WERI-Rb-1 (cell line): Measurements from ENCODE around the gene KRT86.

Experiments used
- DNase-seq: peaks from one replicate; pipeline ENCODE4 v3.0.0-alpha.2; 2020
- H3K27ac ChIP-seq: fragments of 250-450 bp; sonication (Bioruptor Pico); 2 replicates; pipeline ENCODE4 v1.5.1; 2020; ENCODE audit warnings: mild to moderate bottlenecking, moderate library complexity
- H3K27me3 ChIP-seq: fragments of 250-450 bp; sonication (Bioruptor Pico); 2 replicates; pipeline ENCODE4 v1.5.1; 2021; ENCODE audit warnings: mild to moderate bottlenecking, low read depth, moderate library complexity; ENCODE audit not compliant: insufficient read depth, severe bottlenecking
- H3K36me3 ChIP-seq: fragments of 250-450 bp; sonication (Bioruptor Pico); 2 replicates; pipeline ENCODE4 v1.5.1; 2020; ENCODE audit warnings: mild to moderate bottlenecking, moderate library complexity
- H3K4me3 ChIP-seq: 2 replicates; pipeline ENCODE4 v1.5.1; 2011; ENCODE audit warnings: low read depth, mild to moderate bottlenecking, control low read depth, low read length
- H3K9me3 ChIP-seq: fragments of 250-450 bp; sonication (Bioruptor Pico); 2 replicates; pipeline ENCODE4 v1.5.1; 2021; ENCODE audit warnings: mild to moderate bottlenecking, moderate library complexity; ENCODE audit not compliant: severe bottlenecking
- CTCF ChIP-seq: IDR thresholded peaks from 2 replicates; pipeline ENCODE4 v1.5.1; 2011; ENCODE audit warnings: low read depth, mild to moderate bottlenecking, control low read depth, inconsistent platforms, low read length

The KRT86 gene

GRCh38 chr12:52274521-52275120 lies at the start of gene KRT86:
Gene KRT86, plus strand, starts transcription at chr12:52274645. Its CDS starts 27,272 bp downstream, at chr12:52301917.
- DNase-seq, result no peak
- Histone ChIP-seq H3K4me3 (no peak within 1 kb of the TSS), H3K36me3 (no peaks in the 10 kb centered on the region), H3K9me3 (no peaks in the 10 kb centered on the region), H3K27me3 (peaks cover 46% of the 10 kb centered on the region), H3K27ac (no peak within 1 kb of the TSS)
- TF ChIP-seq CTCF, result no peak

GRCh38 chr12:52225752-52226151 lies 48.7 kb upstream of the KRT86 start:
- Histone ChIP-seq H3K4me3 (no peak overlapping the region), H3K27ac (no peak overlapping the region), H3K36me3 (no peaks in the 10 kb centered on the region), H3K27me3 (no peaks in the 10 kb centered on the region), H3K9me3 (no peaks in the 10 kb centered on the region)
- no peak for TF ChIP-seq CTCF
- DNase-seq, result no peak

GRCh38 chr12:52226446-52226845 lies 48.0 kb upstream of the KRT86 start:
- no peak for DNase-seq
- Histone ChIP-seq H3K9me3 (no peaks in the 10 kb centered on the region), H3K27ac (no peak overlapping the region), H3K4me3 (no peak overlapping the region), H3K36me3 (no peaks in the 10 kb centered on the region), H3K27me3 (no peaks in the 10 kb centered on the region)
- no peak for TF ChIP-seq CTCF

GRCh38 chr12:52227606-52228166 lies 46.8 kb upstream of the KRT86 start:
- no peak overlapping the region for H3K4me3 ChIP-seq
- H3K36me3 ChIP-seq, result no peaks in the 10 kb centered on the region
- TF ChIP-seq CTCF, result no peak
- no peaks in the 10 kb centered on the region for H3K27me3 ChIP-seq
- H3K27ac ChIP-seq, result no peak overlapping the region
- no peaks in the 10 kb centered on the region for H3K9me3 ChIP-seq
- no peak for DNase-seq

GRCh38 chr12:52228366-52228765 lies 46.1 kb upstream of the KRT86 start:
- Histone ChIP-seq H3K36me3 (no peaks in the 10 kb centered on the region), H3K9me3 (no peaks in the 10 kb centered on the region), H3K4me3 (no peak overlapping the region), H3K27ac (no peak overlapping the region), H3K27me3 (no peaks in the 10 kb centered on the region)
- DNase-seq, result no peak
- no peak for TF ChIP-seq CTCF

- Histone ChIP-seq H3K4me3 (no peak overlapping the region), H3K36me3 (no peaks in the 10 kb centered on the region), H3K9me3 (no peaks in the 10 kb centered on the region), H3K27ac (no peak overlapping the region), H3K27me3 (no peaks in the 10 kb centered on the region)
- no peak for TF ChIP-seq CTCF
- no peak for DNase-seq
Measured at GRCh38 chr12:52228931-52229330, 45.5 kb upstream of the KRT86 start.
